ENCODE data around the gene RAB22A. TPM values are rescaled to one million over a fixed set of nuclear protein-coding genes. Genes with fewer than 3 reads are reported as not detected.

The RAB22A gene
- total and polyA plus RNA-seq, 2 of the 4 experiments (the other 2 are of a cell fraction), result 8.2 to 8.4 TPM

DNA sequence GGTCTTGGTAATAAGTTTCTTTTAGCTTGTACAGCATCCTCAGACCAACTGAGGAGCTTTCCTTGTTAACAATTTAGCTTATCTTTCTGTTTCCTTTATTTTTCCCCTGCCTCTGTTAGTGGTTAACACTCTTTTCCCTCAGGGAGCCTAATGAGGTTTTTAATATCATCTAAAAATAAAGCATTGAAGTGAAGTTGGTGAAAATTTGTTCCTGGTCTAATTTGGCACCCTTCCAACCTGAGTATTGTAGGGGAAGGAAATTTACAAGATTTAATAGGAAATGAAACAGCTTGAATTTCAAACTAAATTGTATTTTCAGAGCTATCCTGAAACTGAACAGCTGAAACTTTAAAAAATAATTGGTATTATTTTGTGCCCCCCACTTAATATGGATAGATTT is 51.4 kb downstream of the RAB22A start:
- Histone ChIP-seq H3K4me2 (ENCODE audit: low read depth, low read length) (no peak overlapping the region), H3K9me3 (ENCODE audit: control insufficient read depth, insufficient read depth, low read length) (no peaks in the 10 kb centered on the region), H3K9ac (ENCODE audit: low read depth, low read length) (no peak overlapping the region), H4K8ac (ENCODE audit: low read depth in 2 of 2, low read length in 2 of 2) (no peak overlapping the region), H3K27ac (ENCODE audit: insufficient read depth, low read length) (no peak overlapping the region), H3K79me1 (ENCODE audit: low read depth in 1 of 2, low read length in 2 of 2) (peaks cover 3 to 8% of the 10 kb centered on the region in 2 experiments; a peak in 3 of 4 replicates), H3K18ac (ENCODE audit: low read depth, low read length) (no peak overlapping the region), H3K27me3 (ENCODE audit: control insufficient read depth, insufficient read depth, low read length) (no peaks in the 10 kb centered on the region), H2BK20ac (ENCODE audit: low read depth, low read length) (no peak overlapping the region), H4K5ac (ENCODE audit: low read depth, low read length) (no peak overlapping the region), H2AK5ac (ENCODE audit: low read depth, low read length) (no peak overlapping the region), H3K36me3 (ENCODE audit: control insufficient read depth, insufficient read depth, low read length) (peaks cover 17% of the 10 kb centered on the region), H3K4me3 (ENCODE audit: insufficient read depth, low read depth, low read length) (no peak overlapping the region), H2AK9ac (replicated peaks; ENCODE audit: low read depth, low read length, poor library complexity) (no peak overlapping the region), H3K23ac (ENCODE audit: low read depth, low read length) (no peak overlapping the region), H2BK5ac (ENCODE audit: low read depth, low read length, poor library complexity, severe bottlenecking) (no peak overlapping the region), H3K9me1 (ENCODE audit: insufficient read depth, low read length) (no peaks in the 10 kb centered on the region), H3K14ac (replicated peaks; ENCODE audit: low read depth, low read length) (no peak overlapping the region), H4K91ac (ENCODE audit: insufficient read depth, low read depth, low read length) (no peak overlapping the region), H2AFZ (replicated peaks; ENCODE audit: low read length, poor library complexity) (no peak overlapping the region), H3K4ac (ENCODE audit: low read depth, low read length) (no peak overlapping the region), H3K56ac (ENCODE audit: extremely low read depth, insufficient read depth, low read length) (no peak overlapping the region), H4K20me1 (ENCODE audit: insufficient read depth, low read length) (no peaks in the 10 kb centered on the region), H3K4me1 (ENCODE audit: control insufficient read depth, insufficient read depth, low read length) (no peaks in the 10 kb centered on the region), H2BK120ac (ENCODE audit: low read depth, low read length) (no peak overlapping the region), H2BK15ac (ENCODE audit: low read depth, low read length) (no peak overlapping the region)
- in situ Hi-C loops (cut with MboI; ENCODE audit: low sequenced_read_pairs) (no loop called here), dilution Hi-C loops (cut with HindIII; ENCODE audit: low sequenced_read_pairs, unreplicated experiment) (no loop called here), intact Hi-C loops (cut with micrococcal nuclease) (no loop called here)
- no peak for DNase-seq
- no peak for ATAC-seq (ENCODE audit: low read depth)
- no TSS peak for BruUV-seq (replicated peaks)
- TF ChIP-seq RCOR1 (IDR thresholded peaks at IDR 0.05; ENCODE audit: insufficient replicate concordance, low read length) (no peak), POLR2A (IDR thresholded peaks at IDR 0.05; ENCODE audit: low read depth, low read length) (no peak), RFX5 (IDR thresholded peaks at IDR 0.05; ENCODE audit: low read depth, low read length) (no peak), CEBPB (IDR thresholded peaks at IDR 0.05; ENCODE audit: low read depth, low read length) (no peak), RAD21 (IDR thresholded peaks at IDR 0.05; ENCODE audit: low read length) (no peak), MAZ (IDR thresholded peaks at IDR 0.05; ENCODE audit: borderline replicate concordance, low read depth, low read length) (no peak), NFE2L2 (IDR thresholded peaks at IDR 0.05; ENCODE audit: low read depth, low read length) (no peak), SMC3 (IDR thresholded peaks at IDR 0.05; ENCODE audit: low read depth, low read length) (no peak)
- TF ChIP-seq, protein P1, sequence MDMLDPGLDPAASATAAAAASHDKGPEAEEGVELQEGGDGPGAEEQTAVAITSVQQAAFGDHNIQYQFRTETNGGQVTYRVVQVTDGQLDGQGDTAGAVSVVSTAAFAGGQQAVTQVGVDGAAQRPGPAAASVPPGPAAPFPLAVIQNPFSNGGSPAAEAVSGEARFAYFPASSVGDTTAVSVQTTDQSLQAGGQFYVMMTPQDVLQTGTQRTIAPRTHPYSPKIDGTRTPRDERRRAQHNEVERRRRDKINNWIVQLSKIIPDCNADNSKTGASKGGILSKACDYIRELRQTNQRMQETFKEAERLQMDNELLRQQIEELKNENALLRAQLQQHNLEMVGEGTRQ (IDR thresholded peaks at IDR 0.05; ENCODE audit: low read depth, low read length), result no peak
- TF ChIP-seq, protein P2, sequence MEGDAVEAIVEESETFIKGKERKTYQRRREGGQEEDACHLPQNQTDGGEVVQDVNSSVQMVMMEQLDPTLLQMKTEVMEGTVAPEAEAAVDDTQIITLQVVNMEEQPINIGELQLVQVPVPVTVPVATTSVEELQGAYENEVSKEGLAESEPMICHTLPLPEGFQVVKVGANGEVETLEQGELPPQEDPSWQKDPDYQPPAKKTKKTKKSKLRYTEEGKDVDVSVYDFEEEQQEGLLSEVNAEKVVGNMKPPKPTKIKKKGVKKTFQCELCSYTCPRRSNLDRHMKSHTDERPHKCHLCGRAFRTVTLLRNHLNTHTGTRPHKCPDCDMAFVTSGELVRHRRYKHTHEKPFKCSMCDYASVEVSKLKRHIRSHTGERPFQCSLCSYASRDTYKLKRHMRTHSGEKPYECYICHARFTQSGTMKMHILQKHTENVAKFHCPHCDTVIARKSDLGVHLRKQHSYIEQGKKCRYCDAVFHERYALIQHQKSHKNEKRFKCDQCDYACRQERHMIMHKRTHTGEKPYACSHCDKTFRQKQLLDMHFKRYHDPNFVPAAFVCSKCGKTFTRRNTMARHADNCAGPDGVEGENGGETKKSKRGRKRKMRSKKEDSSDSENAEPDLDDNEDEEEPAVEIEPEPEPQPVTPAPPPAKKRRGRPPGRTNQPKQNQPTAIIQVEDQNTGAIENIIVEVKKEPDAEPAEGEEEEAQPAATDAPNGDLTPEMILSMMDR (conservative IDR thresholded peaks at IDR 0.05; ENCODE audit: low read depth, low read length), result no peak
- ChIA-PET POLR2A (ENCODE audit: unreplicated experiment) (no interaction called here), CTCF (interaction anchor here (0.6 kb wide), 1 partner anchor 488 kb away, joined by 5 read pairs; no protein-coding TSS in a partner anchor)

Measured in IMR-90 (cell line).